ENCODE measurements around the gene NHLH1. TPM values are rescaled to one million over a fixed set of nuclear protein-coding genes. Genes with fewer than 3 reads are reported as not detected.

The NHLH1 gene
- total and polyA plus RNA-seq, 2 experiments from 2014 or later, result 0.12 TPM; not detected in 1

GRCh38 chr1:160358073-160358472 lies 8.8 kb upstream of the NHLH1 start:
- H3K9me3 ChIP-seq (ENCODE audit: low read depth), result no peaks in the 10 kb centered on the region
- H3K36me3 ChIP-seq, result peaks cover 35% of the 10 kb centered on the region
- no peak overlapping the region for H3K4me3 ChIP-seq
- no peak for TF ChIP-seq CTCF (IDR thresholded peaks at IDR 0.05; ENCODE audit: low read depth, low read length)
- no peak overlapping the region for H3K27ac ChIP-seq
- H3K27me3 ChIP-seq, result no peaks in the 10 kb centered on the region
- DNase-seq (ENCODE audit: low read depth in 1 of 2, low spot score in 1 of 2), result no peak
- H3K4me1 ChIP-seq (ENCODE audit: low read depth), result peaks cover 13% of the 10 kb centered on the region

DNA sequence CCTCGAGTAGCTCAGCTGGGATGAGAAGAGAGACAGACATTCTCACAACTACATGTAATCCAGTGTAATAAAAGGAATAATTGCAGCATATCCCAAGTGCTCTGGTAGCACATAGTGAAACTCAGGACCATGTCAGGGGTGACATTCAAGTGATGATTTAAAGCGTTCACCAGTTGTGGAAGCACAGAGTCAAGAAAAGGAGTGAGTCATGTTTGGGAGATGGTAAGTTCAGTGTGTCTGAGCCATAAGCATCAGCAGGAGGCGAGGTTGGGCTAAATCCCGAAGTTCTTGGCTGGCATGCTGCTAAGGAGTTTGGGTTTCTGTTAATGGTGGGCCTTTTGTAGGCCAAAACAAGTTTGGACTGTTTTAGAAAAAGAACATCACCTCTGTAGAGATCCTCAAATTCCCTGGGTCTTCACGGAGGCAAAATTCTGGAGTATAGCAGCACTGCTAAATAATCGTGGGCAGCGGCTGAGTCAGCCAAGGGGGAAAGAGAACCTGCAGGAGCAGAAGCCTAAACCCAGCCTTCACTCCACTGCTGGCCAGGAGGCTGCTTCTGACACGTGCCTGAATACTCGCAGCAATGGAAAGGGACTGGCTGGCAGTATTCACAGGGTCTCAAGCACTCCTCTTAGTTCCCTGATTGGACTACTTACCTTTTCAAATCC lies 7.2 kb upstream of the NHLH1 start:
- peak overlapping the region; percentile 43 for H3K27ac ChIP-seq
- H3K9me3 ChIP-seq (ENCODE audit: low read depth), result no peaks in the 10 kb centered on the region
- DNase-seq (ENCODE audit: low read depth in 1 of 2, low spot score in 1 of 2), result no peak
- no peaks in the 10 kb centered on the region for H3K27me3 ChIP-seq
- H3K36me3 ChIP-seq, result peaks cover 22% of the 10 kb centered on the region
- H3K4me1 ChIP-seq (ENCODE audit: low read depth), result peaks cover 16% of the 10 kb centered on the region
- no peak for TF ChIP-seq CTCF (IDR thresholded peaks at IDR 0.05; ENCODE audit: low read depth, low read length)
- H3K4me3 ChIP-seq, result no peak overlapping the region

DNA sequence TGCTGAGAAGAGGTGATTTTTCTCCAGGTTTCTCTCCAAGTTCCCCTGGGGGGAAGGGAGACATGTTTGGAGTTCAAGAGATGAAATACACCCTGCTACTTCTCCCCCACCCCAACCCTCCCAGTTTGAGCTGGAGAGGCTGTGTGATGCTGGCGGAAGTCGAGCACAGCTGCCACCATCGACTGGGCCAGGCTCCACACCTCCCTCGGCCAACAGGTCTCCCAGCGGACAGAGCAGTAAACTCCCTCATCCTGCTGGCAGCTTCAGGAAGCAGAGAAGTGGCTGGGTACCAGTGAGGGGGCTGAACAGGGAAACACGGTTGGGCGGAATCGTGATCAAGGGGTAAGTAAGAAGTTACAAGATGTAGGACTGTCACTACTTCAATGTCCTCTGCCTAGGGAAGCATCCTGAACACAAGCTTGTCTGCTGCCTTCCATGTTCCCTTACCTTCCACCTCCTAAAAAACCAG lies 6.6 kb upstream of the NHLH1 start:
- no peaks in the 10 kb centered on the region for H3K27me3 ChIP-seq
- no peak overlapping the region for H3K4me3 ChIP-seq
- H3K4me1 ChIP-seq (ENCODE audit: low read depth), result peaks cover 16% of the 10 kb centered on the region
- TF ChIP-seq CTCF (IDR thresholded peaks at IDR 0.05; ENCODE audit: low read depth, low read length), result no peak
- no peak for DNase-seq (ENCODE audit: low read depth in 1 of 2, low spot score in 1 of 2)
- peak overlapping the region; percentile 43 for H3K27ac ChIP-seq
- H3K36me3 ChIP-seq, result peaks cover 16% of the 10 kb centered on the region
- H3K9me3 ChIP-seq (ENCODE audit: low read depth), result no peaks in the 10 kb centered on the region

- Histone ChIP-seq H3K27ac (peak overlapping the region; percentile 67), H3K4me1 (ENCODE audit: low read depth) (peaks cover 16% of the 10 kb centered on the region), H3K4me3 (no peak overlapping the region), H3K9me3 (ENCODE audit: low read depth) (no peaks in the 10 kb centered on the region), H3K36me3 (peaks cover 6% of the 10 kb centered on the region), H3K27me3 (no peaks in the 10 kb centered on the region)
- DNase-seq (ENCODE audit: low read depth in 1 of 2, low spot score in 1 of 2), result no peak
- TF ChIP-seq CTCF (IDR thresholded peaks at IDR 0.05; ENCODE audit: low read depth, low read length), result no peak
Observed at GRCh38 chr1:160361199-160361598, 5.7 kb upstream of the NHLH1 start.

GRCh38 chr1:160361814-160362167 lies 5.1 kb upstream of the NHLH1 start:
- Histone ChIP-seq H3K4me1 (ENCODE audit: low read depth) (peaks cover 16% of the 10 kb centered on the region), H3K36me3 (peaks cover 1% of the 10 kb centered on the region), H3K4me3 (no peak overlapping the region), H3K27ac (peak overlapping the region; percentile 67), H3K27me3 (no peaks in the 10 kb centered on the region), H3K9me3 (ENCODE audit: low read depth) (no peaks in the 10 kb centered on the region)
- no peak for TF ChIP-seq CTCF (IDR thresholded peaks at IDR 0.05; ENCODE audit: low read depth, low read length)
- DNase-seq (ENCODE audit: low read depth in 1 of 2, low spot score in 1 of 2), result no peak

Data from cardiac muscle cell (in vitro differentiated cells and primary cell).